HG03196 (cell line): Measurements from ENCODE around the gene EPS8.

Experiments
- ATAC-seq: cut with Tn5 transposase; IDR thresholded peaks from one replicate; pipeline ENCODE4 v1.9.1; 2021; ENCODE audit not compliant: unreplicated experiment

Gene EPS8

DNA sequence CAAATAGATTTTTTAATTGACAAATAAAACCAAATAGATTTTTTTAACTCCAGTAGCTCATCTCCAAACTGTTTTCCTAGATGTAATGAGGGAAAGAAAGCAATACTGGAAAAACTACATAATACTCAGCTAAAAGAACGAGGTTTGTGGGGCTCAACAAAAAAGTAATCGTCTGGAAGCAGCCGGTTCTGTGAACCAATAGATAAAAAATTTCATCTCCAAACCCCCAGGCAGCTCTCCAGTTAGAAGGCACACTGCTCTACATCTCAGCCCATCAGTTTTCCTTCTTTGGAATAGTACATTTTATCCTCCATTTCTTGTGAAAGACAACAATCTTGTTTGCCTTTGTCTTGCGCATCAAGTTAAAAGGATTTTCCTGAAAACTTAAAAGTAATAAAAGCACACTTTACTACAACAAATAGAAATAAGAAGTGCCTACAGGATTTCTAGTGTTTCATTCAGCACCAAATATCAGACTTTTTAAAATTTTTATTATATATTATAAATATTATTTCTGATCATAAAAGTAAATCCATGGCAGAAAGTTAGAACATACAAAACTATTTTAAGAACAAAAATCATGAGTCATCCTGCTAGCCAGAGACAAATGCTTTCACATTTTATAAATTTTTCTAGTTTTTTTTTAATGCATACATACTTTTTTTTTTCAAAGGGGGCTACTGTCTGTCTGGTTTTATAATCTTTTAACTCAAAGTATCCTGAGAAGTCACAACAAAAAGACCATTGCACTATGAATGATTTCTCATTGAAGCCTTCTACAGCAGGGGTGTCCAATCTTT, 67.7 kb downstream of the EPS8 start:
- ATAC-seq = no peak

DNA sequence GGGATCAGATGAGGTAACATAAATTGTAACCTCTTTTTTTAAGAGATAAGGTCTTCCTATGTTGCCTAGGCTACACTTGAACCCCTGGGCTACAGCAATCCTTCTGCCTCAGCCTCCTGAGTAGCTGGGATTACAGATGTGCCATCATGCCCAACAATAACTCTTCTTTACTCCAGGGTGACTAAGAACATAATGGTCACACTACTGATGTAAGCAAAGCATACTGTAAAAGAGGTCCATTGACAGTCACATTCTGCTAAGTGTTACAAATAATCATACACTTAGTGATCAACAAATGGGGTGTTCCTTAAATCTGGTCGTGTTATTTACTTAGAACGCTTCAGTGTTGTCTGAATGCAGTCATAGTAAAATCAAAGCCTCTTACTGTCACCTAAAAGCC, 68.9 kb downstream of the EPS8 start:
- no peak for ATAC-seq

DNA sequence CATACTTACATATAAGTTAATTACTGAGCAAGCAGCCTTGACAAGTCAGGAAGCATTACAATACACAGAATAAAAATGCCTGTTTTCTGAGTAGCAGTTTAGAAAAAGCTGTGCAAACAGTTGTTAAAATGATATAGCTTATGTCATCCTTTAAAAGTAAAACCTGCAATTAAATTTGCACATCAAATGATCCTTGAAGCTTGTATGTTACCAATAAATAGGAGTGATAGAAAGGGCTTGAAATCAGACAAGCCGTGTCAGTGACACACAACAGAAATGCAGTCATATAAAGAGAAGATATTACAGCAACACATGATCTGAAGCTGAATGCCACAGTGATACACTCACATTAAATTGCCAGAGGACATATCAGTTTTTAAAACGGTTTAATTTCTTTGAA, 70.0 kb downstream of the EPS8 start:
- ATAC-seq = no peak

DNA sequence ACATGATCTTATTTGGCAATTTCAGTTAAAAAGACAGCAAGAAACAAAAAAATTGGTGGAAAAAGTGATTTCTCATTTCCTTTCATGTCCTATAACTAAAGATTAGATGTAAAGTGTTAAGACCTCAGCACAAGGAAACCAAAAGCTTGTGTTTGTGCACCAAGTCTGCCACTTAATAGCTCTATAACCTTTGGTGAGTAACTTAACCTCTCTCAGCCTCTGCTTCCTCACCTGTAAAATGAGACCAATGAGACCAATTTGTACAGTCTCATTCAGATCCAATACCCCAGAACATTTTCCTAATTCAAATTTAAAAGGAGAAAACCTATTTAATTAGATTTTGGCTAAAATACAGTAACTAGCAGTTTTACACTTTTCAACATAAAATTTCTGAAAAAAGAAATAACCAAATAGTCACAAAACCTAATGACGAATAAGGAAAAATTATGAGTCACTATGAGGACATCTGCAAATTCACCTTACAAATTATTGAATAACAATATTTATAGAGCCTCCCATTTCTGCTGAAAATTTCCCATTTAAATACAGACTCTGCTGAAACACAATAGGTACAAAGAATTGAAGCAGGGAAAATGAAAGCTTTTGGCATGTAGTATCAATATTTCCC, 71.1 kb downstream of the EPS8 start:
- no peak for ATAC-seq

DNA sequence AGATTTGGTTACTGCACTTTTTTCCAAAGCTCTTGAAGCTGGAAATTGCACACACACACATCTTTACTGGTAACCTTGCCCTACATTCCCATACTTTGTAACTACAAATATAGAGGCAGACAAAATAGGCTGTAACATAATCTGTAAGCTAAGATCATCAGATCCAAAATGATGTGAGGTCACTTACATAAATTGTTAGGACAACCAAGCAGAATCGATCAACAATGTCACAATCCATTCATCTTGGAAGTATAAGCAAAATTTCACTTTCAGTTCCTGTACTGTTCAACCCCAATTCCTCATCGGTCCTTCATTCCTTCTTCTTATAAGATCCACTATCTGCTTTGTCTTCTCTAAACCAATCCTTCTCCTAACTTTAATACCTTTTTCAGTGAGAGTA, 72.6 kb downstream of the EPS8 start:
- no peak for ATAC-seq

DNA sequence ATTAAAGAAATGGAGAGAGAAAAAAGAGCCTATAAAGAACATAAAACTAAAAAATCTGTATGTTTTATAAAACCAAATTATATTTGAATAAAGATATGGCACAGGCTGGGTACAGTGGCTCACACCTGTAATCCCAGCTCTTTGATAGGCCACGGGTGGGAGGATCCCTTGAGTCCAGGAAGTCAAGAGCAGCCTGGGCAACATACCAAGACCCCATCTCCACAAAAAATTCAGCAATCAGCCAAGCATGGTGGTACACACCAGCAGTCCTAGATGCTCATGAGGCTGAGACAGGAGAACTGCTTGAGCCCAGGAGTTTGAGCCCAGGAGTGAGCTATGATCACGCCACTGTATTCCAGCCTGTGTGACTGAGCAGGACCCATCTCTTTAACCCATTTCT, 74.9 kb downstream of the EPS8 start:
- no peak for ATAC-seq

DNA sequence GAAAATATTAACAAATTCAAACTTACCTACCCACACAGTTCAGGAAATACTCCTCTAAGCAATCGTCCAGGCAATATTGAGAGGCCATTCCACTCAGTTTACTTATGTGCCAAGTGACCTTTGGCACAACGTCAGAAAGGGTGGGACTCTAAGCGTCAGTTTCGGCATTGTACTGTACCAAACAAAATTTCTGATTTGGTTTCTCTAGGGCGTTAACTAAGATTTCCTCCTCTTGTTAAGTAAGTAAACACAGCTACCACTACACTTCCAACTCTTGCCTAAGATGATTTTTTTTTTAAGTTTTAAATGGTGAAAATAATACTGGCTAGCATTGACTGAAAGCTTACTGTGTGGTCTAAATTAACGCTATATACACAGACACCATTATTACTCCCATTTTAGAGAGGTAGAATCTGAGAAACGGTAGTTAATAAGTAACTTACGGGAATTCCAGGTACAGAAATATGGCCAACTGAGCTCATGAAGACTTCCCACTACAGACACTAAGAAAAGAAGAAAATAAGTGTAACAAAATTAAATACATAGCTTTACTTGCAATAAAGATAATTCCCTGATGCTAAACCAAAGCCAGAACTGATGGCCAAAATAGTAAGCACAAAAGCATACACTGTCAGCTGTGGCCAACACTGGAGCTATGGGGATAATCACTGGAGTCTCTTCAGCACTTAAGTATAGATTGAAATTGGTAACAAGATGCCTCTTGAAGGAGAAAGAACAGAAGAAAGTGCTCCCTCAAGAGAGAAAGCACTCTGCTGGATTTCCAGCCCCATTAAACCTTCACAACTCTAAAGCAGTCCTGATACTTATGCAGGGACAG, 76.1 kb downstream of the EPS8 start:
- ATAC-seq = no peak

DNA sequence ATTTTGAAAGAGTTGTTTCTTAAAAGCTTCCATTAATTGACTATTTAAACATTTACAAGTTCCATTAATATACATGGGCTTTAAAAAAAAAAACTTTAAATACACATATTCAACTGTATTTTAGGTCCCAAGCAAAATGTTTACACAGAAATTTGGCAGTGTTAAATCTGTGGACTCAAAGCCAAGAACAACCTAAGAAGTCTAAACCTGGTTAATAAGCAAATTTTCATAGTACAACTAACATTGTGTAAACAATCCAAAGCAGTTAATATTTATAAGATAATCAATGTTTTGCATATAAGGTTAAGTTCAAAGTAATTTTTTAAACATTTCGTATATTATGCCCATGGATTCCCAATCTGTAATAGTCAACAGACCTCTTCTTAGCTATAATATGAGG, 77.0 kb downstream of the EPS8 start:
- ATAC-seq = no peak

DNA sequence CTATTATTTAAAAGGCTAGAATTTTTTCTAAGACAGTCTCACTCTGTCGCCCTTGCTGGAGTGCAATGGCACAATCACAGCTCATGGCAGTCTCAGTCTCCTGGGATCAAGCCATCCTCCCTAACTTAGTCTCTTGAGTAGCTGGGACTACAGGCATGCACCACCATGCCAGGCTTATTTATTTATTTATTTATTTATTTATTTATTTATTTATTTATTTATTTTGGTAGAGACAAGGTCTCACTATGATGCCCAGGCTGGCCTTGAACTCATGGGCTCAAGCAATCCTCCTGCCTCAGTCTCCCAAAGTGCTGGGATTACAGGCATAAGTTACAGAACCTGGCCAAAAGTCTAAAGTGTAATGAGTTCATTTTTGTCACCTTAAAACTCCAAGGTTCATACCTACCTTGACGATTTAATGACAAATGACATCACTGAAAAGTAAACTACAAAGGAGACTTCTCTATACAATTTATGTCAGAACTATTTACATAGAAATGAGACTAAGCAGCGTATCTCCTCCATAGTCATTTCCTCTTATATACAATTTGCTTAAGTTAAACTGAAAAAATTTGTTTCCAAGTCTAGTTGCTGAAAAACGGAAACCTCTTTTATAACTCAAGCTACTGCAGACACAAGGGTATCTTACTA, 78.2 kb downstream of the EPS8 start:
- no peak for ATAC-seq

DNA sequence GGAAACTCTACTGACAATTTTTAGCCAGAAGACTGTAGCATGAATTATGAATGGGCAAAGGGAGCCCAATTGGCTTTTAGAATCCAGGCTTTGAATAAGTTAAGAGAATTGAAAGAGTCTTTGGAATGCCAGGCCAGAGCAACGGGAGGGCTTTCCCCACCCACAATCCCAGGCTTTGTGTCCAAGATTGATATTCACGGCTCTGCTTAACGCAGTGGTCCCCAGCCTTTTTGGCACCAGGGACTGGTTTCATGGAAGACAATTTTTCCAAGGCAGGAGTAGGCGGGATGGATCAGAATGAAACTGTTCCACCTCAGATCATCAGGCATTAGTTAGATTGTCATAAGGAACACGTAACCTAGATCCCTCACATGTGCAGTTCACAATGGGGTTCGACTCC, 79.6 kb downstream of the EPS8 start:
- ATAC-seq = no peak

DNA sequence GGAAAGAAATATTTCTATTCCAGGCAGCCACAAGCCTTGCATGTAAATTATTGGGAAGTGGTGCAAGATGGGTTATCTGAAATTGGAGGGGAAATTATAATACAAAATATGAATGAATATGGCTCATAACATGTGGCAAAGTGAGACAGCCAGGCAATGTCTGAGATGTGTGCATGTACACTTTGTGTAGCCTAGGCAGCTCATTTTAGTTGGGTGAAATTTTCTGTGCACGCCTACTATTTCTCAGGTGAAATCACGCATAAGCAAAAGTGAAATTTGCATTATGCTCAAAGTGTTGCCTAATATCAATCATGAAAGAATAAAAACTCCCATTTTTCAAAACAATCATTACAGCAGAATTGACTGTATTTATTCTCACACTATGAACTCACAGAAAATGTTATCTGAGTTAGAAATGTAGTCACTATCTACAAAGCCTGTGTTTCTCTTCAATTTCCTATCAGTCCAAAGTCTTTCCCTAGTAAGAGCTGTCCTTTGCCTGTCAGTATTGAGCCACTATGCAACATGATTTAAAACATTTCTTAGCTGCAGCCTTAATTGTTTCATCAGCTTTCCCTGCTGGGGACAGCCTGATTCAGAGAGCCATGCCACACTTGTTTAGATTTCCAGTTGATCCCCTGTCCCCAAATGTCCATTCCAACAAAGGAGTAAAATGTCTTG, 80.7 kb downstream of the EPS8 start:
- no peak for ATAC-seq

DNA sequence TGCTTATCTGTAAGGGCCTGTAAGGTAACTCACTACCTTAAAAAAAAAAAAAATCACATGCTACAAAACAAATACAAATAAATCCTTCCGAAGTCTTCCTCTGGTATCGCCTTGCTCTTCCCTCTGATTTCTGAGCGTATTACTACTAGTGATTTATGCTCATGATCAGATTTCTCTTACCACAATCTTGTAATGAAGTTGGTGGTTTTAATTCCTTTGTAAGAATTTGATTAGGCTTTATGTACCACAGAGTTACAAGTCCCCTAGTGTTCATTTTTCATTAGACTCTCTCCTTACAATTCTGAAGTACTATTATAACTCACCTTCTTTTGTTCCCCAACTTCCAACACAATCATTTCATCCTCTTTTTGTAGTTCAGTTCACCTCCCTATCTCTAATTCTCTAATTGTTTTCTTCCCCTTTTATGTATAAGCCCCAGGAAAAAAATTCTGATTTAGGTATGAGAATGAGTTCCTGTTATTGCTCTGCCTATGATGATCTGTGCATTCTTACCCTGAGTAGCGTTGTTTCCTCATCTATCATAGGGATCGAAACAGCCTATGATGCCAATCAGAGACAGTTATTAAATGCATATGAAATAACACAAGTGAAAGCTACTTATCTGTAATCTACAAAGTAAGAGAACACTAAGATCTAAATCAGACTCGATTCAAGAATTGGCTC, 81.5 kb downstream of the EPS8 start:
- no peak for ATAC-seq

DNA sequence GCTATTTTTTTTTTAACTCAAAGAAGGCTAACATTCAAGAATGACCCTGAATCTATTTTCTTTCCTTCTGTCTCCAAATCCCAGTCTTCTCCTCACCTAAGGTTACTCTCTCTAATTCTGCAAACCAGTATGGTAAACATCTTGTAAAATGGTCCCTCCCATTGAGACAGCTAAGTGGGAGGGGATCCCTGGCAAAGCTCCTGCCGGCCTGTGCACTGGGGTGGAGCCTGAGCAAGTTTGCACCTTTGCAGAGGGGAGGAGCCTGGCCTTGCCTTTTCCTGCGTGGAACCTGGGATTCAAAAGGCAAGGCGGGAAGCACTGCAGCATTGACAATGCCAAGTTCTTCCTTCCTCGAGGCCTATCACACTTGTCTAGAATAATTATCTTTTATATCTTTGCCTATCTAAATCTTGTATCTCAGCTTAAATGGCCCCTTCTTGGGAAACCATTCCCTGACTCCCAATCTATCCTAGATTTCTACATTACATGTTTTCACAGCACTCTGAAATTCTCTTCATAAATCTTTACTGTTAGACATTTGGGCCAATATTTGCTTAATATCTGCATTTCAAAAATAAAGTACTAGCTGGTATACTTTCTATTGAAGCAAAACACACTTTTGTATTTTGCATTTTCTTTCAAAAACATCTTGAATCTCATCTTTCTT, 83.0 kb downstream of the EPS8 start:
- no peak for ATAC-seq

DNA sequence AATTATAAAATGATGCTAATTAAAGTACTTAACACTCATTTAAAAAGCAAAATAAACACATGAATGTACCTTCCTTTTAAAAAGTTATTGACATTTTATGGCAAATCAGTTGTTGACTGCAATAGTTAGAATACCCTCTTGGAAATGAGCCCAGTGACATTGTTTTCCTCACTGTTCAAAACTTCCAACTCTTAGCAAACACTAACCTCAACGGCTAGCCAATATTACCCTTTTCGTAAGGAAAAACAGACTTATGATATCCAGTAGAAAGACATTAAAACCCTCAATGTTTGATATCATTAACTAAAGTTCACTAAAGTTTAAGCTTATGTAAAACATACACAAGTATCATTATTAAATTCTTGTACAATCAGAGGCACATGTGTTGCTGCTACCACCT, 83.6 kb downstream of the EPS8 start:
- ATAC-seq = no peak

DNA sequence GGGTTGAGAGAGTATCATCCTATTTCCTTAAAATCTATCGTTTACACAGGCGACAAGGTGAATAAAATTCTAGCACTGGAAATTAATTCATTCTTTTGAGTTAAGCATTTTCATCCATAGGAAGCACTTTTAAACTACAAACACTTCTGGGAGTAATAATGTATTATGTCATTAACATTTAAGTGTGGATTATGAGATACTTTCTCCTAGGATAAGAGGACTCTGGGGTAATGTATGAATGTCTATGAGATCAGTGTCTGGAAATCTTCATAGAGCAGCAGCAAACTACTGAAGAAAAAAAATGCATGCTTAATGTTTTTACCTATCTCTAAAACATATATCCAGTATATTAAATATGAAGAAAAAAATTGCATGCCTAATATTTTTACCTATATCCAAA, 86.9 kb downstream of the EPS8 start:
- ATAC-seq = no peak

DNA sequence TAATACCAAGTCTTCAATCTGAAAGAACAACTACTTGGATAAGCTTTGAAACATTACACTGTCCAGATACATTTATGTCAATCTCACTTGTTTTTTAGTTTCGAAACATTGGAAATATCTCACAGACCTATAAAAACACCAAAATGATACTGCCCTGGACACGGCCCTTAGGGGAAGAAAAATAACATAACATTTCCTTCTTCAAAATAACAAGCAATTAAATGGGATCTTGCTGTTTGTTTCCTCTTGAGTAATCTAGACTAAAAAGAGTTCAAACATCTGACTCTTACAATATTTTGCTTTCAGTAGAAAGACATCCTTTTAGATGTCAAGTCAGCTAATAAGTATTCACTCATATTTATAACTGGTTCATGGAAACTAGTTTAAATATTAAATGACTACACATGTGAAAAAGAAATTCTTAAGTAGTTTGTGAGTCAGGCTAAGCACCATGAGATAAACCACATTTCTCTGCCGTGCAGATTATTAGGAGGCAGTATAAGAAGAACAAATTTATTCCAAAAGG, 87.5 kb downstream of the EPS8 start:
- no peak for ATAC-seq

DNA sequence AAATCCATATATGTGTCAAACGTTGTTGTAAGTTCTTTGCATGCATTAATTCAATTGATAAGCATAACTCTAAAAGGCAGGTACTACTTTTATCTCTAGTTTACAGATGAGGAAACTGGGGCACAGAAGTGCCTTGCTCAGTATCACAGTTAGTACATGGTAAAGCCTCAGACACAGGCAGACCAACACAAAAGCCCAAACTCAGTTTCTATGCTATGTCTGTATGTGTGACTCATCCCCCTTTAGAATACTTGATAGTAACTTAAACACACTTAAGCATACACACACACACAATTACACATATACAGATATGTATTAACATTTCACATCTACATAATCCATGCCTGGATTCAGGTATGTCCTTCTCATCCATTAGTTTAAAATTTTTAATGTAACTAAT, 88.0 kb downstream of the EPS8 start:
- peak; percentile 51 for ATAC-seq

DNA sequence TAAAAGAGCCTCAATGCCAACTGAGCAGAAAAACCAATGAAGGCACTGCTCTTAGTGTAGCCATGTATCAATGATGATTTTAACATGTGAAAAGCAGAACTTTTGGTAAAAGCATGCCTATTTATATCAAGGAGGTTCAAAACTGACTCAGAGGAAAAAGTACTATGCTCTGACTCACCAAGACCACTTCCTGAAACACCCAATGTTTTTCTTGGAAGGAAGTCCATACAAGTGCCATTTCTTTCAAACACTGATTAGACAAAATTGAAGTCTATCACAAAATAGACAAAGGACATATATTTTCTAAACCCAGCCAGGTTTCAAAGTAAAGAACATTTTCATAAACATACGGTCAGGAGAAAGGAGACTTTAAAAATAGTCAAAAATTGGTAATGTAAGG, 88.6 kb downstream of the EPS8 start:
- ATAC-seq = no peak

DNA sequence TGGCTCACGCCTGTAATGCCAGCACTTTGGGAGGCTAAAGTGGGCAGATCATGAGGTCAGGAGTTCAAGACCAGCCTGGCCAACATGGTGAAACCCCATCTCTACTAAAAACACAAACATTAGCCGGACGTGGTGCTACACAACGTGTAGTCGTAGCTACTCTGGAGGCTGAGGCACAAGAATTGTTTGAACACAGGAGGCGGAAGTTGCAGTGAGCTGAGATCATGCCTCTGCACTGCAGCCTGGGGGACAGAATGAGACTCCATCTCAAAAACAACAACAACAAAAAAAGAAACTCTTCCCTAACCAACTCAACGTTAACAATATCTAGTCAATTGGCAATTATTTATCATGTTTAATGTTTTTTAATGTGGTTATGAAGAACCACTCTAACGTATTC, 89.3 kb downstream of the EPS8 start:
- no peak for ATAC-seq
